ENCODE measurements around the gene NCEH1.

Gene NCEH1

GRCh38 chr3:172640751-172641150 lies 70.1 kb downstream of the NCEH1 start:
- no peak for DNase-seq

GRCh38 chr3:172635588-172635987 lies 75.3 kb downstream of the NCEH1 start:
- DNase-seq, result no peak

- no peak for DNase-seq
Measured at GRCh38 chr3:172634948-172635347, 75.9 kb downstream of the NCEH1 start.

GRCh38 chr3:172630316-172630715 lies 80.6 kb downstream of the NCEH1 start:
- DNase-seq, result no peak

- no peak for DNase-seq
Measured at GRCh38 chr3:172629470-172629869, 81.4 kb downstream of the NCEH1 start.

GRCh38 chr3:172627057-172627809 lies 83.6 kb downstream of the NCEH1 start:
- no peak for DNase-seq

- no peak for DNase-seq
Measured at GRCh38 chr3:172626021-172626640, 84.7 kb downstream of the NCEH1 start.

- DNase-seq, result no peak
Measured at GRCh38 chr3:172625404-172625803, 85.5 kb downstream of the NCEH1 start.

- DNase-seq, result no peak
Measured at GRCh38 chr3:172624999-172625398, 85.9 kb downstream of the NCEH1 start.

- DNase-seq, result peak; percentile 55
Measured at GRCh38 chr3:172622916-172623700, 87.8 kb downstream of the NCEH1 start.

- DNase-seq, result no peak
Measured at GRCh38 chr3:172622156-172622555, 88.7 kb downstream of the NCEH1 start.

GRCh38 chr3:172617976-172618375 lies 92.9 kb downstream of the NCEH1 start:
- DNase-seq, result no peak

GRCh38 chr3:172617013-172617706 lies 93.7 kb downstream of the NCEH1 start:
- DNase-seq, result no peak

GRCh38 chr3:172616031-172616461 lies 94.8 kb downstream of the NCEH1 start:
- no peak for DNase-seq

GRCh38 chr3:172615296-172615695 lies 95.6 kb downstream of the NCEH1 start:
- no peak for DNase-seq

- DNase-seq, result no peak
Measured at GRCh38 chr3:172614340-172615274, 96.3 kb downstream of the NCEH1 start.

- no peak for DNase-seq
Measured at GRCh38 chr3:172613845-172614244, 97.0 kb downstream of the NCEH1 start.

GRCh38 chr3:172612871-172613678 lies 97.8 kb downstream of the NCEH1 start:
- DNase-seq, result no peak

- no peak for DNase-seq
Measured at GRCh38 chr3:172609750-172610149, 101.1 kb downstream of the NCEH1 start.

GRCh38 chr3:172608575-172608974 lies 102.3 kb downstream of the NCEH1 start:
- DNase-seq, result no peak
